Panc1 (cell line): ENCODE results near the gene KCP.

ENCODE experiments used
- CTCF ChIP-seq: fragments of 450-650 bp; IDR thresholded peaks from 2 replicates; pipeline ENCODE4 v1.5.1; 2017; ENCODE audit warnings: mild to moderate bottlenecking
- POLR2AphosphoS5 ChIP-seq: IDR thresholded peaks from 2 replicates; pipeline ENCODE4 v1.6.1; 2012; ENCODE audit warnings: mild to moderate bottlenecking, low read depth, low read length, moderate library complexity
- REST ChIP-seq, 2 experiments: IDR thresholded peaks; 2 replicates each; pipeline ENCODE4 v1.6.1; 2011 to 2012; ENCODE audit warnings: low read depth in 2 of 2, control low read depth in 1 of 2, low read length in 1 of 2, mild to moderate bottlenecking in 1 of 2, moderate library complexity in 1 of 2; ENCODE audit not compliant: insufficient read depth in 1 of 2

DNA sequence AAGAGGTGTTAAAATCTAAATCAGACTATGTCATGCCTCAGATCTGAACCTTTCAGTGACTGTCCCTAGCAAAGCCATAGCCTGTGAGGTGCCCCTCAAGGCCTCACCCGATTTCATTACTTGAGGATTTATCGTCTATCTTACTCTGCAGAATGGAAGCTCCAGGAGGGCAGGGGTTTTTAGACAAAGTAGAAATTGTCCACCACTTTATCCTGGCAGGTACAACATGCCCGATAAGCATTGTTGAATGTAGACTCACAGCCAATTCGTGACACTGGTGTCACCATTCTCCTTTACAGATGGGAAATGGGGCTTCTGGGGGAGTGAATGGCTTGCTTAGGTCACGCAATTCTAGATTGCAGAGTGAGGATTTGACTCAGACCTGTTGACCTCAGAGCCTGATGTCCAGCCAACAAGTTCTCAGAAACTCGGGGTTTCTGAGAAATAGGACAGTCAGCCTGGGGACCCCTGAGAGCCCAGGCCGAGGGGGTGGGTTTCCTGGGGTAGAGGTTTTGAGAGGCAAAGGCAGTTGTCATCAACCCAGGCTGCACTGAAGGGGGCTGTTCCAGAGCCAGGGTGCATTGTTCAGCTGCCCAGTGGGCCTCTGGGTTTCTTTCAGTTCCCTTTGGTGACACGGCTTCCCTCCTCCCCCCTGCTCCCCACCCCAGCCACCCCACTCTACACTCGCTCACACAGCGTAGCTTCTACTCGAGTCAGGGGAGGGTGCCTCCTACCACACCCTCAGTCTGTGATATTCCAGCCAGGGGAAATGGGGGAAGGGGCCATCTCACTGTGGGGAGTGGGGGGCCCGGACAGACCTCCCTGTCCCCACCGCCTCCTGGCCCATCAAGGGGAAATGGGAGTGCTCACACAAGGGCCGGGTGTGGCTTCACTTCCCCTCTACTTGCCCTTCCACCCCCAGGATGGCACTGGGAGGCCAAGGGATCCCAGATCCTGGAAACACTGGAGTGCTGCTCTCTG, 24.1 kb upstream of the KCP start:
- no peak for TF ChIP-seq REST (IDR thresholded peaks at IDR 0.05; ENCODE audit: insufficient read depth in 1 of 2, low read depth in 2 of 2, low read length in 1 of 2)
- no peak for TF ChIP-seq CTCF
- no peak for TF ChIP-seq POLR2AphosphoS5
